Kasumi-1 (cell line): ENCODE data around the gene PRR19.
"Not testable (repeated sequence)": the region's sequence is repeated elsewhere in the genome, so short reads cannot be mapped to it uniquely, and the experiment has no call there.

ENCODE experiments used
- DNase-seq, 2 experiments: peaks; one replicate each; lab custom pipeline; 2025; lab: John Stamatoyannopoulos, UW

PRR19 gene

GRCh38 chr19:42325896-42326771 is 24.2 kb downstream of the PRR19 start:
- DNase-seq: peak; percentile 26 to 36

DNA sequence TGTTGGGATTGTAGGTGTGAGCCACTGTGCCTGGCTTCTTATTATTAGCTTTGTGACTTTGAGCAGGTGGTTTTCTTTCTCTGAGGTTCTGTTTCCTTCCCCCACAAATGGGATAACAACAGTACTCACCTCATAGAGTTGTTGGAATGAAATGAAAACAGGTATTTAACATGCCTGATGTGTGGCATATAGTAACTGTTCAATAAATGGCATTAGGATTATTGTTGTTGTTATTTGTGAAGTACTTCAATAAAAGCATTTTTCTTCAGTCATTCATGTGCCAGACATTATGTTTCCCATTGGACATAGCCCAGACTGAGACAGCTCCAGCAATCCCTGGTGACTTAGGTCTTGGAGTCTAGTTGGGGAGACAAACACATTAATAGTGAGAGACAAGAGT is 25.0 kb downstream of the PRR19 start:
- DNase-seq: no peak

- DNase-seq: no peak
Measured at GRCh38 chr19:42327381-42327780, 25.4 kb downstream of the PRR19 start.

DNA sequence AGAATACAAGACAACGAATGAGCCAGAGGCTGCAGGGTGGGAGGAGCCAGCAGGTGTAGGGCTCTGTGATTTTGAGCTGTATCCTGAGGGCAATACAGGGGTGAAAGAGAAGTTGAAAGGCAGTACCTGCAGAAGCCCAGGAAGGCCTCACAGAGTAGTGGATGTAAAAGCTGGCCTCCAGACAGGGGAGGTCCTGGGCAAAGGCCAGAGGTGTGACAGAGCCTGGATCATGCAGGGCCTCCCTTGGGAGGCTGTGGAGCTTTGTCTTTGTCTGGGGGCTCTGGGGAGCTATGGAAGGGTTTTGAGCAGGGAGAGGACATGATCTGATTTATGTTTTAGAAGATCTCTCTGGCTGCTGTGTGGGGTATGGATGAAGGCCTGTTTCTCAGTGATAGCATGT is 26.2 kb downstream of the PRR19 start:
- no peak for DNase-seq

DNA sequence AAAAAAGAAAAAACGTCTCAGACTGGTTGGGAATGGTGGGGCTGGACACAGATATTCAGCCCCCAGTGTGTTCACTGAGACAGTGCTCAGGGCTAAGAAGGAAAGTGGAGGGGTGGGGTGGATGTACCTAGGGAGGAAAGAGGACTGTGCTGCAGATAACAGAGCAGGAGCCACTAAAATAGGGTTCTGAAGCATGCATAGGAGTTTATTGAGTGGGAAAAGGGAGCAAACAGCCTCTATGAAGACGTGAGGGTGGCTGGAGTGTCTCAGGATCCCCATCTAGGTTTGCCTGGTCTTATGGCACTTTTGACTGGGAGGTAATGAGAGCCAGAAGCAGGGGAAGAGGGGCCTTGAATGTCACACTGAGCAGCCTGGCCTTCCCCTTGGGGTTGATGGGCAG is 26.9 kb downstream of the PRR19 start:
- DNase-seq: no peak

DNA sequence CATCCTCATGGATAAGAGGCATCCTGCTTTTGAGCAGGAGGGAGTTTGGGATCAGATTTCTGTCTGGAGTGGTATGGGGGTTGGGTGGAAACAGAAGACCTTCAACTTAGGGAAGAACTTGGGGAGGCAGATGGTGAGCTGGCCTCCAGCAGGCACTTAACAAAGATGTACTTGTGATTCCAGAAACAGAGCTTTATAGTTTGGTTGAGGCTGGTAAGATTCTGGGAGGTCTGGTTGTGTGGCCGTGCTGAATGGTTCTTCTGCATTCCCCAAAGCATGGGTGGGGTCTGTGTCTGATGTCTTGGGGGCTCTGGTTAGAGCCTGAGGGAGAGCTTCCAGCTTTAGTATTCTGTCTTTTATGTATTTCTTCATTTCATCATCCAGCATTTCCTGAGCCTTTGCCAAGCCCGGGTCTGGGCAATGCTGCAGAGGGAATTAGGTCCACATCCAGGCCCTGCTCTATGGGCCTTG is 28.3 kb downstream of the PRR19 start:
- no peak for DNase-seq

DNA sequence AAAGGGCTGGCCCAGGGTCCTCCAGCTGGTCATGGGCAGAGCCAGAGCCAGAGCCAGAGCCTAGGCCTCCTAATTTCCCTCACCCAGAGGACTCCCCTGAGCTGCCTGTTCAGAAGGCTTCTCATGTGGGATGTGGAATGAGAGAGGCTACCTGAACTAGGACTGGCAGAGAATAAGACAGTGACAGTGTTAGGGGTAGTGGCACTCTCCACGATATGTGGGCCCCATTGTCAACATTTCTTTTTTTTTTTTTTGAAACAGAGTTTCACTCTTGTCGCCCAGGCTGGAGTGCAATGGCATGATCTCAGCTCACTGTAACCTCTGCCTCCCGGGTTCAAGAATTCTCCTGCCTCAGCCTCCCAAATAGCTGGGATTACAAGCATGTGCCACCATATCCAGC is 29.4 kb downstream of the PRR19 start:
- not testable (repeated sequence) for DNase-seq

DNA sequence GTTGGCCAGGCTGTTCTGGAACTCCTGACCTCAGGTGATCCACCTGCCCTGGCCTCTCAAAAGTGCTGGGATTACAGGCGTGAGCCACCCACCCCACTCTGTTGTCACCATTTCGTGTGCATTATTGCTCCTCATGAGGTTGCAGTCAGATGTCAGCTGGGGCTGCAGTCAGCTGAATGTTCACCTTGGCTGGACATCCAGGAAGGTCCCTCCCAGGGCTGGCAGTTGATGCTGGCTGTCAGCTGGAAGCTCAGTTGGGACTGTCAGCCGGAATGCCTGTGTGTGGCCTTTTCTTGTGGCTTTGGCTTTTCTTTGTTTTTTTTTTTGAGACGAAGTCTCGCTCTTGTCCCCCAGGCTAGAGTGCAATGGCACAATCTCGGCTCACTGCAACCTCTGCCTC is 30.1 kb downstream of the PRR19 start:
- no peak for DNase-seq

GRCh38 chr19:42333018-42333417 is 31.1 kb downstream of the PRR19 start:
- DNase-seq: no peak

GRCh38 chr19:42333975-42334696 is 32.2 kb downstream of the PRR19 start:
- DNase-seq: no peak

- DNase-seq: no peak
Measured at GRCh38 chr19:42334697-42335373, 32.9 kb downstream of the PRR19 start.

GRCh38 chr19:42335374-42335936 is 33.5 kb downstream of the PRR19 start:
- no peak for DNase-seq

DNA sequence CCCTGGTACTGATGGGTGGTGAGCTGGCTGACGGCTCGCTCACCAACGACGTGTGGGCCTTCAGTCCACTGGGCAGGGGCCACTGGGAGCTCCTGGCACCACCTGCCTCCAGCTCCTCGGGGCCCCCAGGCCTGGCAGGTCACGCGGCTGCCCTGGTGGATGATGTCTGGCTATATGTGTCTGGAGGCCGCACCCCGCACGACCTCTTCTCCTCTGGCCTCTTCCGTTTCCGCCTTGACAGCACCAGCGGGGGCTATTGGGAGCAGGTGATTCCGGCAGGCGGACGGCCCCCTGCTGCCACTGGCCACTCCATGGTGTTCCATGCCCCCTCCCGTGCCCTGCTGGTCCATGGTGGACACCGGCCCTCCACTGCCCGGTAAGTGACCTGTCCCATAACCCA is 34.0 kb downstream of the PRR19 start:
- no peak for DNase-seq

DNA sequence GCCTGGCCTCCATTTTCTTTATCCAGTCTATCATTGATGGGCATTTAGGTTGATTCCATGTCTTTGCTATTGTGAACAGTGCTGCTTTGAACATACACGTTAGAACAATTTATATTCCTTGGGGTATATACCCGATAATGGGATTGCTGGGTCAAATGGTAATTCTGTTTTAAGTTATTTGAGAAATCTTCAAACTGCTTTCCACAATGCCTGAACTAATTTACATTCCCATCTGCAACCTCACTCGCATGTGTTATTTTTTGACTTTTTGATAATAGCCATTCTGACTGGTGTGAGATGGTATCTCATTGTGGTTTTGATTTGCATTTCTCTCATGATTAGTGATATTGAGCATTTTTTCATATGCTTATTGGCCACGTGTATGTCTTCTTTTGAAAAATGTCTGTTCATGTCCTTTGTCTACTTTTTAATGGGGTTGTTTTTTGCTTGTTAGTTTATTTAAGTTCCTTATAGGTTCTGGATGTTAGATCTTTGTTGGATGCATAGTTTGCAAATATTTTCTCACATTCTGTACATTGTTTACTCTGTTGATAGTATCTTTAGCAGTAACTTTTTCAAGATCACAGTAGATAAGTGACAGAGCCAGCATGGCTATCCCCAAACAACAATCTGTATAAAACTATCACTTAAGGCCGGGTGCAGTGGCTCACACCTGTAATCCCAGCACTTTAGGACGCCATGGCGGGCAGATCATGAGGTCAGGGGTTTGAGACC is 37.4 kb downstream of the PRR19 start:
- DNase-seq: not testable (repeated sequence)

DNA sequence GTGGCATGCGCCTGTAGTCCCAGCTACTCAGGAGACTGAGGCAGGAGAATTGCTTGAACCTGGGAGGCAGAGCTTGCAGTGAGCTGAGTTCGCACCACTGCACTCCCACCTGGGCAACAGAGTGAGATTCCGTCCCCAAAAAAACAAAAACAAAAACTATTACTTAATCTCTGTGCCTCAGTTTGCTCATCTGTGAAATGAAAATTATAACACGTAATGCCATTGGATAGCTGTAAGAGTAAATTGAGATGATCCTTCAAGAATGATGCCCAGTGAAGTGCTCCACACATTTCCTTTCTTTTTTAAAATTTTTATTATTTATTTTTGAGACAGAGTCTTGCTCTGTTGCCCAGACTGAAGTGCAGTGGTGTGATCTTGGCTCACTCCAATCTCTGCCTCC is 38.0 kb downstream of the PRR19 start:
- DNase-seq: not testable (repeated sequence)

- DNase-seq: no peak
Measured at GRCh38 chr19:42343344-42344110, 41.6 kb downstream of the PRR19 start.

GRCh38 chr19:42344336-42344893 is 42.5 kb downstream of the PRR19 start:
- DNase-seq: no peak

DNA sequence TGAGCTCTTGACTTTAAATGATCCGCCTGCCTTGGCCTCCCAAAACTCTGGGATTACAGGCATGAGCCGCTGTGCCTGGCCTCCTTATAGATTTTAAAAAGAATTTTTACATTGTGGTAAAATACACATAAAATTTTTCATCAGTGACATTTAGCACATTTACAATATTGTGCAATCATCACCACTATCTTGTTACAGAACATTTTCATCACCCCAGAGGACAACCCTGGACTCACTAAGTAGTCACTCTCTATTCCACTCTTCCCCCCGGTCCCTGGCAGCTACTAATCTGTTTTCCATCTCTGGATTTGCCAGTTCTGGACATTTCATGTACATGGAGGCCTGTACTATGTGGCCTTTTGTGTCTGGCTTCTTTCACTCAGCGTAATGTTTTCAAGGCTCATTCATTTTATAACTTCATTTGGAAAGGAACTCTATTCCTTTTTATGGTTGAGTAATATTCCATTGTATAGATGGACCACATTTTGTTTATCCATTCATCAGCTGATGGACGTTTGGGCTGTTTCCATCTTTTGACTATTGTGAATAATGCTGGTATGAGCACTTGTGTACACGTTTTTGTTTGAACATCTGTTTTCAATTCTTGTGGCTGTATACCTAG is 43.4 kb downstream of the PRR19 start:
- DNase-seq: no peak

DNA sequence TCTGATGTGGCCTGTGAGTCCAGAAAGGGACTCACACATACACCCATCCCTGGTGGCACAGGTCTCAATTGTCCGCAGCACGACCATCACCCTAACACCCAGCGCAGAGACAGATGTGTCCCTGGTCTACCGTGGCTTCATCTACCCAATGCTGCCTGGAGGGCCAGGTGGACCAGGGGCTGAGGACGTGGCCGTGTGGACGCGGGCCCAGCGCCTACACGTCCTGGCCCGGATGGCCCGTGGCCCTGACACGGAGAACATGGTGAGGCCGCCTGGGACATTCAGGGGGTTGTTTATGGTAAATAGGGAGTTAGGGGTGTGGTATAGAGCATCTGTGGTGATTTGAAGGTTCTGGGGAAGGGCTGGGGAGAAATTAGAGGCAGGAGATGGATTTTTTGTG is 46.3 kb downstream of the PRR19 start:
- DNase-seq: no peak
